ENCODE measurements around the gene TMEM51.

DNA sequence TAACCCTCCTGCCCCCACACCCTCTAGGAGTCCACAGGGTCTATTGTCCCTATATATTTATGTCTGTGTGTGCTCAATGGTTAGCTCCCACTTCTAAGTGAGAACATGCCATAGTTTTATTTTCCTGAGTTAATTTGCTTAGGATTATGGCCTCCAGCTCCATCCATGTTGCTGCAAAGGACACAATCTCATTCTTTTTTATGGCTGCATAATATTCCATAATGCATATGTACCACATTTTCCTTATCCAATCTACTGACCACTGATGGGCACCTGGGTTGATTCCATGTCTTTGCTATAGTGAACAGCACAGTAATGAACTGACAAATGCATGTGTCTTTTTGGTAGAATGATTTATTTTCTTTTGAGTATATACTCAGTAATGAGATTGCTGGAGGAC lies 80.1 kb downstream of the TMEM51 start:
- TF ChIP-seq, protein P1, sequence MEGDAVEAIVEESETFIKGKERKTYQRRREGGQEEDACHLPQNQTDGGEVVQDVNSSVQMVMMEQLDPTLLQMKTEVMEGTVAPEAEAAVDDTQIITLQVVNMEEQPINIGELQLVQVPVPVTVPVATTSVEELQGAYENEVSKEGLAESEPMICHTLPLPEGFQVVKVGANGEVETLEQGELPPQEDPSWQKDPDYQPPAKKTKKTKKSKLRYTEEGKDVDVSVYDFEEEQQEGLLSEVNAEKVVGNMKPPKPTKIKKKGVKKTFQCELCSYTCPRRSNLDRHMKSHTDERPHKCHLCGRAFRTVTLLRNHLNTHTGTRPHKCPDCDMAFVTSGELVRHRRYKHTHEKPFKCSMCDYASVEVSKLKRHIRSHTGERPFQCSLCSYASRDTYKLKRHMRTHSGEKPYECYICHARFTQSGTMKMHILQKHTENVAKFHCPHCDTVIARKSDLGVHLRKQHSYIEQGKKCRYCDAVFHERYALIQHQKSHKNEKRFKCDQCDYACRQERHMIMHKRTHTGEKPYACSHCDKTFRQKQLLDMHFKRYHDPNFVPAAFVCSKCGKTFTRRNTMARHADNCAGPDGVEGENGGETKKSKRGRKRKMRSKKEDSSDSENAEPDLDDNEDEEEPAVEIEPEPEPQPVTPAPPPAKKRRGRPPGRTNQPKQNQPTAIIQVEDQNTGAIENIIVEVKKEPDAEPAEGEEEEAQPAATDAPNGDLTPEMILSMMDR (IDR thresholded peaks at IDR 0.05): no peak
- TF ChIP-seq POLR2A (IDR thresholded peaks at IDR 0.05): no peak

All from tibial nerve (tissue), 3 donors.